GM23338 (cell line): ENCODE data around the gene USP24. TPM values are rescaled to one million over a fixed set of nuclear protein-coding genes. Genes with fewer than 3 reads are reported as not detected.

Experiments
- ATAC-seq: fragments of 200-7000 bp; cut with Tn5 transposase; 3 replicates; pipeline ENCODE4 v1.9.1; 2020
- DNase-seq: peaks from one replicate; pipeline ENCODE4 v3.0.0-alpha.2; 2015; ENCODE audit warnings: low spot score
- H2AFZ ChIP-seq: fragments of 200-600 bp; sonication (generic); 2 replicates; pipeline ENCODE4 v1.8.0; 2016; ENCODE audit warnings: antibody characterized with exemption, mild to moderate bottlenecking, moderate library complexity
- H3F3A ChIP-seq: fragments of 200-600 bp; sonication (generic); replicated peaks from 2 replicates; pipeline ENCODE4 v1.8.0; 2017; ENCODE audit warnings: antibody characterized with exemption, mixed run types, low read depth
- H3K27ac ChIP-seq: fragments of 200-600 bp; sonication (generic); 2 replicates; pipeline ENCODE4 v1.6.1; 2016; ENCODE audit warnings: low read depth
- H3K27me3 ChIP-seq: fragments of 200-600 bp; sonication (generic); 2 replicates; pipeline ENCODE4 v1.8.0; 2016; ENCODE audit warnings: mild to moderate bottlenecking, mixed run types, moderate library complexity; ENCODE audit not compliant: insufficient read depth
- H3K36me3 ChIP-seq: fragments of 200-600 bp; sonication (generic); 2 replicates; pipeline ENCODE4 v1.8.0; 2016; ENCODE audit warnings: mild to moderate bottlenecking; ENCODE audit not compliant: insufficient read depth
- H3K4me1 ChIP-seq: fragments of 200-600 bp; sonication (generic); 2 replicates; pipeline ENCODE4 v1.8.0; 2016; ENCODE audit warnings: mild to moderate bottlenecking, moderate library complexity; ENCODE audit not compliant: insufficient read depth
- H3K4me2 ChIP-seq: fragments of 200-600 bp; sonication (generic); 2 replicates; pipeline ENCODE4 v1.7.1; 2017; ENCODE audit warnings: mixed run types
- H3K4me3 ChIP-seq: fragments of 200-600 bp; sonication (generic); 2 replicates; pipeline ENCODE4 v1.6.1; 2016; ENCODE audit warnings: mixed run types
- H3K79me2 ChIP-seq: fragments of 200-600 bp; sonication (generic); replicated peaks from 2 replicates; pipeline ENCODE4 v1.8.0; 2017; ENCODE audit warnings: mild to moderate bottlenecking; ENCODE audit not compliant: insufficient read depth
- H3K9me2 ChIP-seq: fragments of 200-600 bp; sonication (generic); 2 replicates; pipeline ENCODE4 v1.8.0; 2017; ENCODE audit not compliant: insufficient read depth
- H4K20me1 ChIP-seq: fragments of 200-600 bp; sonication (generic); replicated peaks from 2 replicates; pipeline ENCODE4 v1.8.0; 2017; ENCODE audit warnings: mild to moderate bottlenecking; ENCODE audit not compliant: insufficient read depth
- H3K27ac Mint-ChIP-seq: 2 replicates; pipeline ENCODE4 v1.8.0; 2020; ENCODE audit warnings: inconsistent platforms, mild to moderate bottlenecking, moderate library complexity, mixed read lengths
- H3K27me3 Mint-ChIP-seq: 3 replicates; pipeline ENCODE4 v1.8.0; 2022; ENCODE audit warnings: low read depth, mild to moderate bottlenecking, moderate library complexity, mixed read lengths, inconsistent platforms; ENCODE audit not compliant: insufficient read depth, poor library complexity
- H3K36me3 Mint-ChIP-seq: 3 replicates; pipeline ENCODE4 v1.8.0; 2021; ENCODE audit warnings: low read depth, mild to moderate bottlenecking, inconsistent platforms, moderate library complexity, mixed read lengths
- H3K4me1 Mint-ChIP-seq: 3 replicates; pipeline ENCODE4 v1.8.0; 2020; ENCODE audit warnings: mild to moderate bottlenecking, inconsistent platforms, mixed read lengths
- H3K4me3 Mint-ChIP-seq: 3 replicates; pipeline ENCODE4 v1.8.0; 2021; ENCODE audit warnings: moderate library complexity, mild to moderate bottlenecking, inconsistent platforms, mixed read lengths
- H3K9me3 Mint-ChIP-seq: 3 replicates; pipeline ENCODE4 v1.8.0; 2020; ENCODE audit warnings: moderate library complexity, mild to moderate bottlenecking, inconsistent platforms, mixed read lengths
- ETS1 ChIP-seq: IDR thresholded peaks from 2 replicates; pipeline ENCODE4 v1.6.1; 2016; ENCODE audit warnings: antibody characterized with exemption
- EZH2phosphoT487 ChIP-seq: fragments of 200-600 bp; sonication (generic); IDR thresholded peaks from one replicate; pipeline ENCODE4 v1.8.1; 2018; ENCODE audit warnings: antibody characterized with exemption; ENCODE audit not compliant: unreplicated experiment
- JUNB ChIP-seq: IDR thresholded peaks from one replicate; pipeline ENCODE4 v1.6.1; 2016; ENCODE audit warnings: antibody characterized with exemption; ENCODE audit not compliant: unreplicated experiment
- POLR2AphosphoS5 ChIP-seq: IDR thresholded peaks from 2 replicates; pipeline ENCODE4 v1.6.1; 2016; ENCODE audit warnings: antibody characterized with exemption, low read depth
- ZNF331 ChIP-seq: fragments of 250-450 bp; sonication (Bioruptor Pico); IDR thresholded peaks from 2 replicates; pipeline ENCODE4 v1.5.0; 2020; ENCODE audit warnings: low read depth, mild to moderate bottlenecking, moderate library complexity
- ZNF462 ChIP-seq: fragments of 250-450 bp; sonication (Bioruptor Pico); IDR thresholded peaks from 2 replicates; pipeline ENCODE4 v1.5.0; 2020; ENCODE audit warnings: mild to moderate bottlenecking, moderate library complexity
- polyA plus RNA-seq: library from polyadenylated mRNA; unstranded; fragments of >200 nt; fragmentation: Nextera tagmentation; extraction: Ambion mirVana; gene quantifications from 2 replicates; pipeline ENCODE4 v1.2.1, GENCODE V29; 2016
- total RNA-seq: library from RNA; depleted of rRNA; stranded (reverse); fragments of >200 nt; shearing (Covaris generic); gene quantifications from 2 replicates; pipeline ENCODE4 v1.2.3, GENCODE V29; 2014
- TF ChIP-seq, protein P1 (sequence below): IDR thresholded peaks from one replicate; pipeline ENCODE4 v1.6.1; 2018; ENCODE audit warnings: antibody characterized with exemption; ENCODE audit not compliant: unreplicated experiment

The USP24 gene
- total and polyA plus RNA-seq, 2 experiments from 2014 or later, result 12.1 to 32.6 TPM

DNA sequence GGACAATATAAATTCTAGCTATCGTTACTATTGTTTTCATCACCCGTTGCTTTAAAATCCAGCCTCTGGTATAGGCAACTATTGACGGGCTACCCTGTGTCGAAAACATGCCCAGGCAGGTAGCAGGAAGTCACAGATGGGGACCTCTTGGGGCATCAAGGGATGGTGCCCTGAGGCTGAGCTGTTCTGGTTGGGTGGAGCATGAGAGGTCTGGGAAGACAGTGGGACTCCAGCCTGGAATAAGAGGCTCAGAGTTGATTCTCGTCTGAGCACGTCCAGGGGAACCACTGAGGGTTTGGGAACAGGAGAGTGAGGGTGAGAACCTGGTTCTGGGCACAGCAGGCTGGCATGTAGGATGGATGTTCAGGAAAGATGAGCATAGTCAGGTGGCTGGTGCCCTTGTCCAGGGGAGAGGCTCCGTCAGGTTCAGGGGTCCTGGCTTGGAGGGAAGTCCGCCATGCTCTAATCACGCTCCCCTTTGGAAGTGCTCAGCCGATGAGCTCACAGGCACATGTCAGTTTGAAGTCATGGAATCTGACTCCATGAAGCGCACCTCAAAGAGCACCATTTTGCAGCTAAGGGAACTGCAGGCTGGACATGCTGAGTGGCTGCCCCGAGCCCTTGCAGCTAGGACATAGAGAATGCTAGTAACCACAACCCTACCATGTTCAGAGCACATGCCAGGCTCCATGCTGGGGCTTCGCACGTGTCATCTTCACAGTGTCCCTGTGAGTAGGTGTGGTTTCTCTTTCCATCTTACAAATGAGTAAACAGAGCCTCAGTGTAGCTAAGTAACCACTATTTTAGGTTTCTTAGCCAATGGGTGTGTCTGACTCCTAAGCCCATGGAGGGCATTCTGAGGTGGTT is 154.8 kb downstream of the USP24 start:
- H3F3A ChIP-seq, result peaks cover 41% of the 10 kb centered on the region
- H3K27ac Mint-ChIP-seq, result no peak overlapping the region
- no peaks in the 10 kb centered on the region for H3K9me2 ChIP-seq
- peaks cover 14% of the 10 kb centered on the region for H4K20me1 ChIP-seq
- H3K36me3 ChIP-seq, result peaks cover 63% of the 10 kb centered on the region
- peak overlapping the region; percentile 59 for H3K27ac ChIP-seq
- peaks cover 37% of the 10 kb centered on the region for H3K36me3 Mint-ChIP-seq
- DNase-seq (no peak), ATAC-seq (no peak)
- TF ChIP-seq EZH2phosphoT487 (no peak), POLR2AphosphoS5 (no peak), ETS1 (no peak), ZNF462 (CRISPR knock-in tag) (no peak), ZNF331 (CRISPR knock-in tag) (no peak), JUNB (no peak)
- TF ChIP-seq, protein P1, sequence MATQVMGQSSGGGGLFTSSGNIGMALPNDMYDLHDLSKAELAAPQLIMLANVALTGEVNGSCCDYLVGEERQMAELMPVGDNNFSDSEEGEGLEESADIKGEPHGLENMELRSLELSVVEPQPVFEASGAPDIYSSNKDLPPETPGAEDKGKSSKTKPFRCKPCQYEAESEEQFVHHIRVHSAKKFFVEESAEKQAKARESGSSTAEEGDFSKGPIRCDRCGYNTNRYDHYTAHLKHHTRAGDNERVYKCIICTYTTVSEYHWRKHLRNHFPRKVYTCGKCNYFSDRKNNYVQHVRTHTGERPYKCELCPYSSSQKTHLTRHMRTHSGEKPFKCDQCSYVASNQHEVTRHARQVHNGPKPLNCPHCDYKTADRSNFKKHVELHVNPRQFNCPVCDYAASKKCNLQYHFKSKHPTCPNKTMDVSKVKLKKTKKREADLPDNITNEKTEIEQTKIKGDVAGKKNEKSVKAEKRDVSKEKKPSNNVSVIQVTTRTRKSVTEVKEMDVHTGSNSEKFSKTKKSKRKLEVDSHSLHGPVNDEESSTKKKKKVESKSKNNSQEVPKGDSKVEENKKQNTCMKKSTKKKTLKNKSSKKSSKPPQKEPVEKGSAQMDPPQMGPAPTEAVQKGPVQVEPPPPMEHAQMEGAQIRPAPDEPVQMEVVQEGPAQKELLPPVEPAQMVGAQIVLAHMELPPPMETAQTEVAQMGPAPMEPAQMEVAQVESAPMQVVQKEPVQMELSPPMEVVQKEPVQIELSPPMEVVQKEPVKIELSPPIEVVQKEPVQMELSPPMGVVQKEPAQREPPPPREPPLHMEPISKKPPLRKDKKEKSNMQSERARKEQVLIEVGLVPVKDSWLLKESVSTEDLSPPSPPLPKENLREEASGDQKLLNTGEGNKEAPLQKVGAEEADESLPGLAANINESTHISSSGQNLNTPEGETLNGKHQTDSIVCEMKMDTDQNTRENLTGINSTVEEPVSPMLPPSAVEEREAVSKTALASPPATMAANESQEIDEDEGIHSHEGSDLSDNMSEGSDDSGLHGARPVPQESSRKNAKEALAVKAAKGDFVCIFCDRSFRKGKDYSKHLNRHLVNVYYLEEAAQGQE, result no peak
- no peaks in the 10 kb centered on the region for H3K4me1 ChIP-seq
- H3K79me2 ChIP-seq, result no peaks in the 10 kb centered on the region
- no peaks in the 10 kb centered on the region for H3K9me3 Mint-ChIP-seq
- H3K4me2 ChIP-seq, result no peak overlapping the region
- no peaks in the 10 kb centered on the region for H3K27me3 ChIP-seq
- H2AFZ ChIP-seq, result no peak overlapping the region
- H3K4me1 Mint-ChIP-seq, result no peaks in the 10 kb centered on the region
- H3K4me3 Mint-ChIP-seq, result no peak overlapping the region
- peaks cover 9% of the 10 kb centered on the region for H3K27me3 Mint-ChIP-seq
- no peak overlapping the region for H3K4me3 ChIP-seq
